ENCODE measurements around the gene CAPN2. TPM values are rescaled to one million over a fixed set of nuclear protein-coding genes. Genes with fewer than 3 reads are reported as not detected.

Gene CAPN2
- total RNA-seq (100 to 1,000 TPM in 1 of 7 donors, 10 to 100 TPM in 6; 48.8 to 106 (median 88.8) TPM), polyA plus RNA-seq (10 to 100 TPM; 20.5 to 50.7 (median 35.7) TPM)
- long read RNA-seq, donor 1, partial matches to known transcripts = 28 of 41 reads
- long read RNA-seq, donor 1, other reads (novel, unspliced or antisense) = 10 of 41 reads
- long read RNA-seq, donor 2, full-length matches to known transcripts = 4 of 30 reads
- long read RNA-seq, donor 2, partial matches to known transcripts = 12 of 30 reads
- long read RNA-seq, donor 2, other reads (novel, unspliced or antisense) = 14 of 30 reads

DNA sequence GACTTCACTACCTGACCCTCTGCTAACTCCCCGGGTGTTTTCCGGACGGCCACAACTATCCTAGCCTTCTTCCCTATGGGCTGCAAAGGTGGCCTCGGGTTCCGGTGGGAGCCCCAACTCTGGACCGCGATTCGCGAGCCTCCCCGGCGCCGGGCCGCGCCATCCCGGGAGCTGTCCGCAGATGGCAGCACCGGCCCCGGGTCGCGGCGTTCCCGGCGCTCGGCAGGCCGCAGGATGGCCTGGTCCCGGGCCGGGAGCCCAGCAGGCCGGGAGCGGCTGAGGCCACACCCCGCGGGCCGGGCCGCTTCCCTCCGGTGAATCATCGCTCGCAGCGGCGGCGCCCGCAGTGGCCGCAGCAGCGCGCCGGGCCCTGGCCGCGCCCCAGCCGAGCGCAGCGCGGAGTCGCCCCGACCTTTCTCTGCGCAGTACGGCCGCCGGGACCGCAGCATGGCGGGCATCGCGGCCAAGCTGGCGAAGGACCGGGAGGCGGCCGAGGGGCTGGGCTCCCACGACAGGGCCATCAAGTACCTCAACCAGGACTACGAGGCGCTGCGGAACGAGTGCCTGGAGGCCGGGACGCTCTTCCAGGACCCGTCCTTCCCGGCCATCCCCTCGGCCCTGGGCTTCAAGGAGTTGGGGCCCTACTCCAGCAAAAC is at the start of gene CAPN2:
Gene CAPN2 (plus strand): TSS at position 346 of the 656 bp plus-strand sequence. CDS start 102 bp downstream, at position 448.
- peak within 1 kb of the TSS; percentile 79 to 97 (median 91) for H3K27ac ChIP-seq
- H3K4me3 ChIP-seq = peak within 1 kb of the TSS; percentile 50 to 92 (median 70)
- H3K27me3 ChIP-seq (replicated peaks in 1 of 7) = no peaks in the 10 kb centered on the region
- intact Hi-C loops (cut with DNase I; ENCODE audit: low total_unique reads) = loop anchor here (5.0 to 10.0 kb wide), 2 partner anchors 35 to 132 kb away; partner anchors contain the start of gene TP53BP2
- peaks cover 0 to 3% (median 0%) of the 10 kb centered on the region in 6 donors for H3K36me3 ChIP-seq
- WGBS, 5 donors = 0 to 1% (median 0%) methylated on average over 21 to 74 of the region's 74 CpGs
- TF ChIP-seq POLR2A (IDR thresholded peaks at IDR 0.05) = peak in 1 of 3 donors; percentile 30
- TF ChIP-seq POLR2AphosphoS5 (IDR thresholded peaks at IDR 0.05) = peak; percentile 24 to 74 (median 74)
- TF ChIP-seq, protein P1, sequence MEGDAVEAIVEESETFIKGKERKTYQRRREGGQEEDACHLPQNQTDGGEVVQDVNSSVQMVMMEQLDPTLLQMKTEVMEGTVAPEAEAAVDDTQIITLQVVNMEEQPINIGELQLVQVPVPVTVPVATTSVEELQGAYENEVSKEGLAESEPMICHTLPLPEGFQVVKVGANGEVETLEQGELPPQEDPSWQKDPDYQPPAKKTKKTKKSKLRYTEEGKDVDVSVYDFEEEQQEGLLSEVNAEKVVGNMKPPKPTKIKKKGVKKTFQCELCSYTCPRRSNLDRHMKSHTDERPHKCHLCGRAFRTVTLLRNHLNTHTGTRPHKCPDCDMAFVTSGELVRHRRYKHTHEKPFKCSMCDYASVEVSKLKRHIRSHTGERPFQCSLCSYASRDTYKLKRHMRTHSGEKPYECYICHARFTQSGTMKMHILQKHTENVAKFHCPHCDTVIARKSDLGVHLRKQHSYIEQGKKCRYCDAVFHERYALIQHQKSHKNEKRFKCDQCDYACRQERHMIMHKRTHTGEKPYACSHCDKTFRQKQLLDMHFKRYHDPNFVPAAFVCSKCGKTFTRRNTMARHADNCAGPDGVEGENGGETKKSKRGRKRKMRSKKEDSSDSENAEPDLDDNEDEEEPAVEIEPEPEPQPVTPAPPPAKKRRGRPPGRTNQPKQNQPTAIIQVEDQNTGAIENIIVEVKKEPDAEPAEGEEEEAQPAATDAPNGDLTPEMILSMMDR (IDR thresholded peaks at IDR 0.05 in 8 of 11, conservative IDR thresholded peaks at IDR 0.05 in 3 of 11) = peak; percentile 32 to 83 (median 73)
- peak; percentile 93 for DNase-seq
- H3K9me3 ChIP-seq = no peaks in the 10 kb centered on the region
- peaks cover 45 to 79% (median 61%) of the 10 kb centered on the region in 6 donors for H3K4me1 ChIP-seq

DNA sequence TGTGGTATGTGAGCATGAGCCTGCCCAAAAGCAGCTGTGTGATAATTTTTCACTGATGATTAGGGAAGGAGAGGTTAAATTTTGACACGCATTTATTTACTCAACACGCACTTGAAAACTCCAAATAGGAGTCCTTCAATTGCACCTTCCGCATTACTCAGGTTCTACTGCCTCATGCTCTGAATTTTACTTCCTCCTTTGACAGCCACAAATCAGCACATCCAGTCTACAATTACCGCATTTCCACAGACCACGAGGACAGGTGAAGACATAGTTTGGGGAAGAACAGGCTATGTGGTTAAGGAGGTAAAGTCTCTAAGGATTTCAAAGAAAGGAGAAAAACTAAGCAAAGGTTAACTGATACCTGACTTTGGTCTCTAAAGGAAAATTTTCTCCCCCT is 49.4 kb upstream of the CAPN2 start:
- Histone ChIP-seq H3K4me1 (no peaks in the 10 kb centered on the region), H3K4me3 (no peak overlapping the region), H3K27ac (no peak overlapping the region), H3K27me3 (replicated peaks in 1 of 7) (no peaks in the 10 kb centered on the region), H3K9me3 (no peaks in the 10 kb centered on the region), H3K36me3 (no peaks in the 10 kb centered on the region)
- no peak for DNase-seq
- intact Hi-C loops (cut with DNase I; ENCODE audit: low total_unique reads) = no loop called here
- TF ChIP-seq POLR2A (IDR thresholded peaks at IDR 0.05) (no peak), POLR2AphosphoS5 (IDR thresholded peaks at IDR 0.05) (no peak)
- TF ChIP-seq, protein P1 (IDR thresholded peaks at IDR 0.05 in 8 of 11, conservative IDR thresholded peaks at IDR 0.05 in 3 of 11) = no peak
- WGBS, 5 donors = 29 to 49% (median 31%) methylated on average over 5 of the region's 5 CpGs

DNA sequence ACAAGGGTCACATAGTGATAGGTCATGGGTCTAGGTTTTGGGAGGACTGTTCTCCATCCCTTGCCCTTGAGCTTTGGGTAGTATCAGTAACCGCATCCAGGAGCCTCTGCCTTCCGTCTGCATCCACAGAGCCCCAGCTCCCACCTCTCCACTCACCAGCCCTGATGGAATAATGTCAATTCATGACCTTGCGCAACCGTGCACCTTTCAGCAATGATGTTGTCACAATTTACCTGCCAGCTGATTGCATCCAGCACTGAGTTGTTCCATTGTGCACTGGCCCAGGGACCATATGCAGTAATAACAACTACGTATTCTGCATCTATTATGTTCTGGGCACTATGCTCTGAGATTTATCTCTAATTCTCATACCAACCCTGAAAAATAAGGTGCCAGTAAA is 48.2 kb upstream of the CAPN2 start:
- DNase-seq = no peak

DNA sequence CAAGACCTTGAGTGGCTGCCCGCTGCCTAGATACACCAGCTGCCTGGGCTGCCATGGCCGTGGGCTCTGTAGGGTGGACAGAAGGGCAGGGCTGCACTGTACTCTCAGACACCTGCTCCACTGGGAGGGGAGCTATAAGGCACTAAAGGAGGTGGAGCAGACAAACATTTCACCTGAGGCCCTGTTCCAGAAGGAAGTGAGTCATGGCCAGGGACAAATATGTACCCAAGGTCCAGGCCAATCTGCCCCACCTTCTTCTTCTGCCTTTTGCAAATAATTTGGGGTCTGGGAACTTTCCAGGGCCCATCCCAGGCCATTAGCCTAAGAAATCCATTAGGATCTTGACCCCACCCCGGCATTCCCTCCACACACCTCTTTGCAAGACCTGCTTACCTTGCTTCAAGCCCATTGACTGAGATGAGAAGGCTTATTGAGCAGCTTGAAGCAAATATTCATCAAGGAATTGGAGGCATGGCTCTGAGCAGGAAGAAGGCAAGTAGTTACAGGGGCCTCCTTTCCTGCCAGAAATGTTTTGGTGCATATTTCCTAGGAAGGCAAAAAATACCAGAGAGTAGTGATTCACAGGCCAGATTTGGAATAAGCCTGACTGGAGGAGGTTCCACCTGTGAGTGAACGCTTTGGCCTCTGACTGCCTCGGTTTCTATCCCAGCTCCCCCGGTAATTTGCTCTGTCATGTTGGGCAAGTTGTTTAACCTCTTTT is 46.6 kb upstream of the CAPN2 start, which contains the start of gene CAPN8:
Gene CAPN8 (minus strand): TSS at position 110 of the 721 bp plus-strand sequence. CDS start 55 bp downstream, at position 55.
- no peaks in the 10 kb centered on the region for H3K4me1 ChIP-seq
- no peak within 1 kb of the TSS for H3K27ac ChIP-seq
- no peak for DNase-seq
- no peaks in the 10 kb centered on the region for H3K9me3 ChIP-seq
- no peaks in the 10 kb centered on the region for H3K36me3 ChIP-seq
- 71 to 79% (median 74%) methylated on average over 6 of the region's 6 CpGs for WGBS, 5 donors
- no peaks in the 10 kb centered on the region for H3K27me3 ChIP-seq (replicated peaks in 1 of 7)
- H3K4me3 ChIP-seq = no peak within 1 kb of the TSS
- intact Hi-C loops (cut with DNase I; ENCODE audit: low total_unique reads) = no loop called here
- TF ChIP-seq POLR2AphosphoS5 (IDR thresholded peaks at IDR 0.05) (no peak), POLR2A (IDR thresholded peaks at IDR 0.05) (no peak)
- TF ChIP-seq, protein P1 (IDR thresholded peaks at IDR 0.05 in 8 of 11, conservative IDR thresholded peaks at IDR 0.05 in 3 of 11) = no peak

More for the DNA sequence above, 48.2 kb upstream of the CAPN2 start:
- Histone ChIP-seq H3K36me3 (no peaks in the 10 kb centered on the region), H3K27ac (no peak overlapping the region), H3K9me3 (no peaks in the 10 kb centered on the region), H3K4me1 (no peaks in the 10 kb centered on the region), H3K27me3 (replicated peaks in 1 of 7) (no peaks in the 10 kb centered on the region), H3K4me3 (no peak overlapping the region)
- no peak for TF ChIP-seq POLR2AphosphoS5 (IDR thresholded peaks at IDR 0.05)
- intact Hi-C loops (cut with DNase I; ENCODE audit: low total_unique reads) = no loop called here
- 73 to 79% (median 78%) methylated on average over 5 of the region's 5 CpGs for WGBS, 5 donors

All from spleen (tissue), 13 donors.